Sigmoid colon (tissue), 7 donors: Measurements from ENCODE around the gene RNF4. TPM values are rescaled to one million over a fixed set of nuclear protein-coding genes. Genes with fewer than 3 reads are reported as not detected.
A peak's percentile ranks its signal among the peaks of the same experiment; 100 is the strongest.

Source experiments
- DNase-seq: peaks from one replicate; pipeline ENCODE4 v3.0.0-alpha.2; 2019
- H3K27ac ChIP-seq, 4 donors: fragments of 200-600 bp; sonication (generic); one replicate each; pipeline ENCODE4 v1.5.1; 2016 to 2019; ENCODE audit warnings: mild to moderate bottlenecking in 1 of 4
- H3K27me3 ChIP-seq, 3 donors: fragments of 200-600 bp; sonication (generic); one replicate each; pipeline ENCODE4 v1.5.1; 2019; ENCODE audit warnings: mild to moderate bottlenecking in 1 of 3
- H3K36me3 ChIP-seq, 4 donors: fragments of 200-600 bp; sonication (generic); one replicate each; pipeline ENCODE4 v1.5.1; 2016 to 2019
- H3K4me1 ChIP-seq, 4 donors: fragments of 200-600 bp; sonication (generic); one replicate each; pipeline ENCODE4 v1.5.1; 2017 to 2019
- H3K4me3 ChIP-seq, 4 donors: fragments of 200-600 bp; sonication (generic); one replicate each; pipeline ENCODE4 v1.5.1; 2017 to 2019; ENCODE audit warnings: mild to moderate bottlenecking in 2 of 4, moderate library complexity in 1 of 4
- H3K9me3 ChIP-seq, 4 donors: fragments of 200-600 bp in 3 of 4; sonication (generic) in 3 of 4; one replicate each; pipeline versions ENCODE4 v1.5.1 to v1.6.1; 2013 to 2019
- EP300 ChIP-seq, 4 donors: sonication (generic); formaldehyde crosslinking; IDR thresholded peaks; one replicate each; pipeline ENCODE4 v1.6.1; 2017; ENCODE audit warnings: antibody characterized with exemption in 4 of 4
- POLR2A ChIP-seq, 2 donors: fragments of 450-650 bp; IDR thresholded peaks; one replicate each; pipeline ENCODE4 v1.6.1; 2016; ENCODE audit warnings: antibody characterized with exemption in 2 of 2, mild to moderate bottlenecking in 2 of 2, moderate library complexity in 2 of 2
- POLR2AphosphoS5 ChIP-seq, 4 donors: sonication (generic); formaldehyde crosslinking; IDR thresholded peaks; one replicate each; pipeline ENCODE4 v1.6.1; 2017; ENCODE audit warnings: antibody characterized with exemption in 4 of 4
- WGBS, 2 donors: extraction: QIAGEN DNeasy Blood & Tissue Kit; methylation state at CpG; one replicate each; pipeline ENCODE4 v1.1.7; 2013; 5-methylcytosine and 5-hydroxymethylcytosine counted together
- intact Hi-C: fragments of 100-400 bp; cut with DNase I; formaldehyde crosslinking; loops from one replicate; pipeline ENCODE4 v1.15.1; 2023
- polyA plus RNA-seq, 3 donors: library from polyadenylated mRNA; stranded (reverse); fragments of 200-250 nt; gene quantifications; one replicate each; pipeline ENCODE4 v1.2.3, GENCODE V29; 2013
- total RNA-seq, 4 donors: library from RNA; depleted of rRNA; stranded (reverse); fragments of >200 nt; gene quantifications; one replicate each; pipeline ENCODE4 v1.1.0, GENCODE V29; 2016
- TF ChIP-seq, protein P1 (sequence below), 4 experiments: fragments of 450-650 bp in 3 of 4; fragments of 200-600 bp in 1 of 4; IDR thresholded peaks; one replicate each; pipeline ENCODE4 v1.5.1; 2016 to 2019; ENCODE audit warnings: antibody characterized with exemption in 4 of 4, mild to moderate bottlenecking in 3 of 4, moderate library complexity in 2 of 4
- donor health status: healthy with polysubstance abuse.
- donor health status: Bipolar disorder and iron deficiency.
- donor health status: healthy.

RNF4 gene
- total and polyA plus RNA-seq, 7 donors = 19.8 to 51.0 (median 32.1) TPM

GRCh38 chr4:2484185-2484584, 15.3 kb downstream of the RNF4 start:
- Histone ChIP-seq H3K9me3 (no peaks in the 10 kb centered on the region), H3K27ac (peak overlapping the region in 2 of 4 donors; percentile 49 to 77), H3K36me3 (no peaks in the 10 kb centered on the region), H3K27me3 (no peaks in the 10 kb centered on the region), H3K4me1 (peaks cover 0 to 85% (median 67%) of the 10 kb centered on the region in 4 donors), H3K4me3 (no peak overlapping the region)
- intact Hi-C loops = no loop called here
- no peak for DNase-seq
- TF ChIP-seq, protein P1, sequence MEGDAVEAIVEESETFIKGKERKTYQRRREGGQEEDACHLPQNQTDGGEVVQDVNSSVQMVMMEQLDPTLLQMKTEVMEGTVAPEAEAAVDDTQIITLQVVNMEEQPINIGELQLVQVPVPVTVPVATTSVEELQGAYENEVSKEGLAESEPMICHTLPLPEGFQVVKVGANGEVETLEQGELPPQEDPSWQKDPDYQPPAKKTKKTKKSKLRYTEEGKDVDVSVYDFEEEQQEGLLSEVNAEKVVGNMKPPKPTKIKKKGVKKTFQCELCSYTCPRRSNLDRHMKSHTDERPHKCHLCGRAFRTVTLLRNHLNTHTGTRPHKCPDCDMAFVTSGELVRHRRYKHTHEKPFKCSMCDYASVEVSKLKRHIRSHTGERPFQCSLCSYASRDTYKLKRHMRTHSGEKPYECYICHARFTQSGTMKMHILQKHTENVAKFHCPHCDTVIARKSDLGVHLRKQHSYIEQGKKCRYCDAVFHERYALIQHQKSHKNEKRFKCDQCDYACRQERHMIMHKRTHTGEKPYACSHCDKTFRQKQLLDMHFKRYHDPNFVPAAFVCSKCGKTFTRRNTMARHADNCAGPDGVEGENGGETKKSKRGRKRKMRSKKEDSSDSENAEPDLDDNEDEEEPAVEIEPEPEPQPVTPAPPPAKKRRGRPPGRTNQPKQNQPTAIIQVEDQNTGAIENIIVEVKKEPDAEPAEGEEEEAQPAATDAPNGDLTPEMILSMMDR (IDR thresholded peaks at IDR 0.05) = no peak
- TF ChIP-seq EP300 (IDR thresholded peaks at IDR 0.05) = no peak
- no peak for TF ChIP-seq POLR2A (IDR thresholded peaks at IDR 0.05)
- TF ChIP-seq POLR2AphosphoS5 (IDR thresholded peaks at IDR 0.05) = no peak
- WGBS, 2 donors = 62 to 72% methylated on average over 6 of the region's 6 CpGs

DNA sequence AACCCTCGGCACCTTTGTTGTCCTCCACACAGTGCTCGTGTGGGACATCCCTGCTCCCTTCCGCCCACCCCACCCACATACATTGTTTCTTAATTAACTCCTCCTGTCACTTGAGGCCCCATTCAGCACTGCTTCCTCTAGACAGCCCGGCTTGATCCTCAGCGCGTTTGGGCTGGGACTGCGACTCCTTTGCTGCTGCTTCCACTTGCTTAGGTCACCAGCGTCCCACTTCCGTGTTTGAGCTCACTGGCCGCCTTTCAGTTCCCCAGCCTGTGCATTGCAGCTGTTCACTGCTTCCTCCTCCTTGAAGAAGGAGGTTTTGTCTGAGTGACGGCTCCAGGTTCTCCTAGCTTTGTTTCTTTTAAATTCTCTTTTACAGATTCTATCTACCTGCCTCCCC, 16.1 kb downstream of the RNF4 start:
- Histone ChIP-seq H3K27me3 (no peaks in the 10 kb centered on the region), H3K4me1 (peaks cover 0 to 85% (median 61%) of the 10 kb centered on the region in 4 donors), H3K4me3 (no peak overlapping the region), H3K9me3 (no peaks in the 10 kb centered on the region), H3K36me3 (no peaks in the 10 kb centered on the region), H3K27ac (peak overlapping the region; percentile 17 to 77 (median 52))
- WGBS, 2 donors = 6 to 13% methylated on average over 11 of the region's 11 CpGs
- TF ChIP-seq EP300 (IDR thresholded peaks at IDR 0.05) (no peak), POLR2AphosphoS5 (IDR thresholded peaks at IDR 0.05) (peak in 2 of 4 donors; percentile 6 to 41)
- TF ChIP-seq, protein P1 (IDR thresholded peaks at IDR 0.05) = no peak
- intact Hi-C loops = no loop called here
- peak; percentile 88 for DNase-seq

DNA sequence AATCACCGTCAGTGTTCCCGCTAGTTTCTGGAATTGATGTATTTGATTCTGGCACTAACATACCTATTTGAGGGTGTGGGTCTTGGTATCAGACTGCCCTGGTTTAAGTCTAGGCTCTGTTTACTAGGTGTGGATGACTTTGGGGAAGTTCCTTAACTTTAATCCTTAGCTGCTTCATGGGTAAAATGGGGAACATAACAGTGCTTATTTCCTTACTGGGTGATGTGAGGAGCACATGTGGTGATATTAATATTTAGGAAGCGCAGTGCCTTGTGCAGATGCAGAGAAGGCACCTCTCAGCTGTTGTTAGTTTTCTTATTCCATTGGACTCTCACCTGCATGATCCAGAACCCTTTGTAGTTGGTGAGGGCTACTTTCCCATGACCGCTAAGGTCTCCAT, 17.1 kb downstream of the RNF4 start:
- Histone ChIP-seq H3K4me1 (peaks cover 0 to 79% (median 60%) of the 10 kb centered on the region in 4 donors), H3K4me3 (no peak overlapping the region), H3K36me3 (peaks cover 0 to 9% (median 4%) of the 10 kb centered on the region in 4 donors), H3K27ac (peak overlapping the region in 2 of 4 donors; percentile 56 to 77), H3K9me3 (no peaks in the 10 kb centered on the region), H3K27me3 (no peaks in the 10 kb centered on the region)
- intact Hi-C loops = no loop called here
- TF ChIP-seq POLR2AphosphoS5 (IDR thresholded peaks at IDR 0.05) (no peak), POLR2A (IDR thresholded peaks at IDR 0.05) (no peak), EP300 (IDR thresholded peaks at IDR 0.05) (no peak)
- TF ChIP-seq, protein P1 (IDR thresholded peaks at IDR 0.05) = no peak
- DNase-seq = no peak
- 92 to 95% methylated on average over 4 of the region's 4 CpGs for WGBS, 2 donors

- 88 to 92% methylated on average over 6 of the region's 6 CpGs for WGBS, 2 donors
- no peaks in the 10 kb centered on the region for H3K27me3 ChIP-seq
- intact Hi-C loops = no loop called here
- H3K4me3 ChIP-seq = no peak overlapping the region
- H3K27ac ChIP-seq = no peak overlapping the region
- no peaks in the 10 kb centered on the region for H3K9me3 ChIP-seq
- DNase-seq = no peak
- H3K4me1 ChIP-seq = peaks cover 0 to 68% (median 50%) of the 10 kb centered on the region in 4 donors
- TF ChIP-seq EP300 (IDR thresholded peaks at IDR 0.05) (no peak), POLR2AphosphoS5 (IDR thresholded peaks at IDR 0.05) (no peak), POLR2A (IDR thresholded peaks at IDR 0.05) (no peak)
- TF ChIP-seq, protein P1 (IDR thresholded peaks at IDR 0.05) = no peak
- H3K36me3 ChIP-seq = peaks cover 0 to 19% (median 12%) of the 10 kb centered on the region in 4 donors
Observed at GRCh38 chr4:2486981-2487380, 18.1 kb downstream of the RNF4 start.

- intact Hi-C loops = no loop called here
- no peak for DNase-seq
- TF ChIP-seq POLR2A (IDR thresholded peaks at IDR 0.05) (no peak), POLR2AphosphoS5 (IDR thresholded peaks at IDR 0.05) (no peak), EP300 (IDR thresholded peaks at IDR 0.05) (no peak)
- TF ChIP-seq, protein P1 (IDR thresholded peaks at IDR 0.05) = no peak
- 58 to 66% methylated on average over 6 of the region's 6 CpGs for WGBS, 2 donors
- H3K4me3 ChIP-seq = no peak overlapping the region
- peaks cover 0 to 62% (median 44%) of the 10 kb centered on the region in 4 donors for H3K4me1 ChIP-seq
- H3K36me3 ChIP-seq = peaks cover 5 to 25% (median 12%) of the 10 kb centered on the region in 4 donors
- no peak overlapping the region for H3K27ac ChIP-seq
- H3K9me3 ChIP-seq = no peaks in the 10 kb centered on the region
- H3K27me3 ChIP-seq = no peaks in the 10 kb centered on the region
Observed at GRCh38 chr4:2487632-2488031, 18.7 kb downstream of the RNF4 start.
